Vagina (tissue), 2 donors: ENCODE measurements around the gene FAM210B. TPM values are rescaled to one million over a fixed set of nuclear protein-coding genes. Genes with fewer than 3 reads are reported as not detected.

Experiments used
- DNase-seq, 2 donors: peaks; one replicate each; pipeline ENCODE4 v3.0.0-alpha.2; 2017; ENCODE audit errors: extremely low spot score in 2 of 2
- H3K27ac ChIP-seq: fragments of 200-600 bp; sonication (generic); one replicate; pipeline ENCODE4 v1.5.1; 2019
- H3K27me3 ChIP-seq: fragments of 200-600 bp; sonication (generic); one replicate; pipeline ENCODE4 v1.5.1; 2019
- H3K36me3 ChIP-seq, 2 donors: fragments of 200-600 bp; sonication (generic); one replicate each; pipeline ENCODE4 v1.5.1; 2017 to 2019
- H3K4me1 ChIP-seq: fragments of 200-600 bp; sonication (generic); one replicate; pipeline ENCODE4 v1.5.1; 2019
- H3K4me3 ChIP-seq, 2 donors: fragments of 200-600 bp; sonication (generic); 1 replicate in 1 of 2; 2 replicates in 1 of 2; pipeline ENCODE4 v1.5.1; 2016 to 2019
- H3K9me3 ChIP-seq: fragments of 200-600 bp; sonication (generic); one replicate; pipeline ENCODE4 v1.5.1; 2019
- POLR2A ChIP-seq, 2 donors: fragments of 450-650 bp; IDR thresholded peaks; one replicate each; pipeline ENCODE4 v1.6.1; 2017; ENCODE audit warnings: antibody characterized with exemption in 2 of 2, mild to moderate bottlenecking in 2 of 2, moderate library complexity in 2 of 2
- POLR2AphosphoS5 ChIP-seq, 2 donors: sonication (generic); formaldehyde crosslinking; IDR thresholded peaks; one replicate each; pipeline ENCODE4 v1.9.0; 2017; ENCODE audit warnings: antibody characterized with exemption in 2 of 2, mild to moderate bottlenecking in 2 of 2, low read depth in 1 of 2; ENCODE audit not compliant: insufficient read depth in 1 of 2
- intact Hi-C: fragments of 100-400 bp; cut with DNase I; formaldehyde crosslinking; loops from one replicate; pipeline ENCODE4 v1.15.1; 2023
- total RNA-seq: library from RNA; depleted of rRNA; stranded (reverse); fragments of >200 nt; gene quantifications from one replicate; pipeline ENCODE4 v1.2.3, GENCODE V29; 2016
- TF ChIP-seq, protein P1 (sequence below), 3 experiments: fragments of 450-650 bp in 2 of 3; fragments of 200-600 bp in 1 of 3; sonication (generic) in 1 of 3; IDR thresholded peaks; one replicate each; pipeline ENCODE4 v1.5.1; 2017 to 2019; ENCODE audit warnings: antibody characterized with exemption in 3 of 3, mild to moderate bottlenecking in 2 of 3, moderate library complexity in 2 of 3

The FAM210B gene
- total RNA-seq, 1 donor from 2014 or later = 46.4 TPM

DNA sequence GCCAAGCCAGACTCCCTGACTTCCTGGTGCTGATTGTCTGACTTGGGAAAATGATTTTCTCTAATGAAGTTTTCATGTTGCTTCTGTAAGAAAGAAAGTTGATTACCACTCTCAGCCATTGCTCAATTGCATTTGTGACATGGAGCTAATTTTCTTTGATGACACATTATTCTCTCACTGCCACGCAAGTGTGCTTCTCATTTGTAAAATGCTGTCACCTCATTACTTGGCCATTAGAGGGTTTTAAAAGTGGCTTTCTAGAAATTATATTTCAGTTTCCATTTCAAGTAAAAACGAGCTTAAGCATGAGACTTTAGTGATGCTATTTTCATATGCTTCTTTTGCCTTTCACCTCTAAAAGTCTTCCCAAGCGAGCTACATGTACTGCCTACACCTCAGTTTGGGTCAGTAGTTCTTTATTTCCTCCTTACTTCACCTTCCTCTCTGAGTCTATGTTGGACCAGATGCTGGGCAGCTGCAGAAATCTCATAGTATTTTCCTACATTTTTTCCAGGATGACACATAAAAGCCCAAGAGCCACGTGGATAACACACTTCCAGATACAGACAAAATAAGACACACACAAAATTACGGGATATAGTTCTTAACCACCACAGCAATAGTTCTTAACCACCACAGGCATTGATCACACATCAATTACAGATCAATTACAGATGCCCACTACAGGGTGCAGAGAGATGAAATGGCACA lies 6.3 kb upstream of the FAM210B start:
- Histone ChIP-seq H3K27me3 (no peaks in the 10 kb centered on the region), H3K36me3 (no peaks in the 10 kb centered on the region), H3K27ac (no peak overlapping the region), H3K4me3 (no peak overlapping the region), H3K4me1 (no peaks in the 10 kb centered on the region), H3K9me3 (no peaks in the 10 kb centered on the region)
- TF ChIP-seq, protein P1, sequence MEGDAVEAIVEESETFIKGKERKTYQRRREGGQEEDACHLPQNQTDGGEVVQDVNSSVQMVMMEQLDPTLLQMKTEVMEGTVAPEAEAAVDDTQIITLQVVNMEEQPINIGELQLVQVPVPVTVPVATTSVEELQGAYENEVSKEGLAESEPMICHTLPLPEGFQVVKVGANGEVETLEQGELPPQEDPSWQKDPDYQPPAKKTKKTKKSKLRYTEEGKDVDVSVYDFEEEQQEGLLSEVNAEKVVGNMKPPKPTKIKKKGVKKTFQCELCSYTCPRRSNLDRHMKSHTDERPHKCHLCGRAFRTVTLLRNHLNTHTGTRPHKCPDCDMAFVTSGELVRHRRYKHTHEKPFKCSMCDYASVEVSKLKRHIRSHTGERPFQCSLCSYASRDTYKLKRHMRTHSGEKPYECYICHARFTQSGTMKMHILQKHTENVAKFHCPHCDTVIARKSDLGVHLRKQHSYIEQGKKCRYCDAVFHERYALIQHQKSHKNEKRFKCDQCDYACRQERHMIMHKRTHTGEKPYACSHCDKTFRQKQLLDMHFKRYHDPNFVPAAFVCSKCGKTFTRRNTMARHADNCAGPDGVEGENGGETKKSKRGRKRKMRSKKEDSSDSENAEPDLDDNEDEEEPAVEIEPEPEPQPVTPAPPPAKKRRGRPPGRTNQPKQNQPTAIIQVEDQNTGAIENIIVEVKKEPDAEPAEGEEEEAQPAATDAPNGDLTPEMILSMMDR (IDR thresholded peaks at IDR 0.05) = no peak
- no peak for TF ChIP-seq POLR2AphosphoS5 (IDR thresholded peaks at IDR 0.05; ENCODE audit: insufficient read depth in 1 of 2, low read depth in 1 of 2)
- intact Hi-C loops = no loop called here
- no peak for DNase-seq

DNA sequence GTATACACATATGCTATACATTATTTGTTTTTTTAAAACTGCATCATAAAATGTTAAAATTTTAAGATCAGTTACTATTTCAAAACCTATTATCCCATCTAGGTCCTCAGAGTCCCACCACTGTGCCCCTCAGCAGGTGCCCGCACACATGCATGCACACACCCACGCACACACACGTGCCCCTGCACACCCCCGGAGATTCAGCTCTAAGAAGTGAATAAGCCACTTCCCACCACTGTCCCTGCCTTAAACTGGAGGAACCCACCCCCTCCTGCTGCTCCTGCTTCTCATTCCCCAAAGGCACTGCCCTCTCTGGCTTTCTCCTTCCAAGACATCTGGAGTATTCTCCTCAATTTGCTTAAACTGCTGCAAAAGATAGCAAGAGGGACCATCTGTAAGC lies 5.4 kb upstream of the FAM210B start:
- no peaks in the 10 kb centered on the region for H3K36me3 ChIP-seq
- peaks cover 4% of the 10 kb centered on the region for H3K4me1 ChIP-seq
- H3K9me3 ChIP-seq = no peaks in the 10 kb centered on the region
- H3K27me3 ChIP-seq = no peaks in the 10 kb centered on the region
- TF ChIP-seq, protein P1 (IDR thresholded peaks at IDR 0.05) = no peak
- intact Hi-C loops = no loop called here
- no peak for DNase-seq
- no peak overlapping the region for H3K4me3 ChIP-seq
- H3K27ac ChIP-seq = no peak overlapping the region

DNA sequence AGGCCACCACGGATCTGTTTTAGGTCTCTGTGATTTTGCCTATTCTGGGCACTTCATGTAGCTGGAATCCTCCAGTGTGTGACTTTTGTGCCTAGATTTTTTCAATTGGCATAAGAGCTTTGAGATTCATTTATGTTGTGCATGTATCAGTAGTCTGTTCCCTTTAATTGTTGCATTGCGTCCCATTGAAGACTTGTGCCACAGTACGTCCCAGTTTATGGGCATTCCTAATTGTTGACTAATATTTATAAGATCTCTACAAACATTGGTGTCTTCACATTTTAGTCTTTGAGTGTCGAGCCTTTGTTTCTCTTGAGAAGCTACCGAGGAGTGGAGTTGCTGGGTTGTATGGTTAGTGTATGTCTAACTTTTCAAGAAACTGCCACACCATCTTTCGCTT lies 704 bp upstream of the FAM210B start:
- Histone ChIP-seq H3K27me3 (no peaks in the 10 kb centered on the region), H3K4me1 (peaks cover 28% of the 10 kb centered on the region), H3K27ac (peak overlapping the region; percentile 44), H3K4me3 (peak overlapping the region; percentile 66 to 100), H3K9me3 (no peaks in the 10 kb centered on the region), H3K36me3 (peaks cover 0 to 3% of the 10 kb centered on the region in 2 donors)
- TF ChIP-seq, protein P1 (IDR thresholded peaks at IDR 0.05) = no peak
- no peak for TF ChIP-seq POLR2AphosphoS5 (IDR thresholded peaks at IDR 0.05; ENCODE audit: insufficient read depth in 1 of 2, low read depth in 1 of 2)
- TF ChIP-seq POLR2A (IDR thresholded peaks at IDR 0.05) = no peak
- DNase-seq = no peak
- intact Hi-C loops = no loop called here

DNA sequence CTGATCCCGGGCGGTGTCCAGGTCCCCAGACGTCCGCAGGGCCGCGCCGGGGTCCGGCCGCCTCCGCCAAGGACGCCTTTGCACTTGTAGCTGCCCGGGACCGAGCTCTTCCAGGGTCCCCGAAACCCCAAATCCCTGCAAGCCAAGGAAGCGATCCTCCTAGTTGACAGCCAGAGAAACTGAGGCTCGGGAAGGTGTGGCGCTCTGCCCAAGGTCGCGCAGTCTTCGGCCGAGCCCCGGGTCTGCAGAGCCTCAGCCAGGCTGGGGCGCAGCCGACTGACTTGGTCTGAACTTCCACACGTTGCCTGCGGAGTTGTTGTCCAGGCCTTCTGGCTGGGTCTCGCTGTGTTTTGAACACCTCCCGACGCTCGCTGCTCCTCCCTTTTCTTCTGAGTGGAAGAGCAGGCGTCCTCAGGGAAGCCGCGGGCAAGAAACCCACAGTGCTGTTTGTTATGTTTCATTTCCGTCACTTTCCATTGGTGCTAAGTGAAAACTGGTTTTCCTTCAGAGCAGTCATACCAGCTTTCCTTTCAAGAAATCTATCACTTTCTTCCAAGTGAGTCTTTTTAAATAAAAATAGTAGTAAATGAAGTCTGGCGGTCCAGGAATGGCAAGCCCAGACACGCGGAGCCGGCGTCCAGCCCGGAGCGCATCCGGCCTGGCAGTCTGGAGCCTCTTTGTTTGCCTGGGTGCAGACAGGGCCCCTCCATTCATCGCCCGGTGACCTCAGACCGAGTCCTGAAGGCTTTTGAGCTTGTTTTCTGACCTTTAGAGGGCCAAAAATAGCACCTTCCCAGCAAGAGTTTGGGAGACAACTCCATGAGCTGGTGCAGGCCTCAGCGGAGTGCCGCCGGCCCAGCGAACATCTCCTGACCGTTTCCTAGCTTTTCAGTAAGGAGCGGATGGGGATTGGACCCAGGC lies 698 bp downstream of the FAM210B start:
- TF ChIP-seq POLR2A (IDR thresholded peaks at IDR 0.05) (no peak), POLR2AphosphoS5 (IDR thresholded peaks at IDR 0.05; ENCODE audit: insufficient read depth in 1 of 2, low read depth in 1 of 2) (no peak)
- TF ChIP-seq, protein P1 (IDR thresholded peaks at IDR 0.05) = no peak
- peak overlapping the region; percentile 66 to 100 for H3K4me3 ChIP-seq
- no peaks in the 10 kb centered on the region for H3K9me3 ChIP-seq
- peaks cover 0 to 3% of the 10 kb centered on the region in 2 donors for H3K36me3 ChIP-seq
- no peak for DNase-seq
- intact Hi-C loops = no loop called here
- H3K27ac ChIP-seq = peak overlapping the region; percentile 59
- peaks cover 30% of the 10 kb centered on the region for H3K4me1 ChIP-seq
- H3K27me3 ChIP-seq = no peaks in the 10 kb centered on the region
